Astrocyte (in vitro differentiated cells and primary cell): ENCODE results near the gene C3orf52.

Source experiments
- EZH2 ChIP-seq: IDR thresholded peaks from 2 replicates; pipeline ENCODE4 v1.6.1; 2012; ENCODE audit warnings: mild to moderate bottlenecking, low read length, inconsistent platforms; ENCODE audit not compliant: insufficient read depth
- TF ChIP-seq, protein P1 (sequence below): IDR thresholded peaks from 2 replicates; pipeline ENCODE4 v1.5.1; 2011; ENCODE audit warnings: low read depth, mild to moderate bottlenecking, inconsistent platforms, low read length, moderate library complexity; ENCODE audit not compliant: insufficient read depth

DNA sequence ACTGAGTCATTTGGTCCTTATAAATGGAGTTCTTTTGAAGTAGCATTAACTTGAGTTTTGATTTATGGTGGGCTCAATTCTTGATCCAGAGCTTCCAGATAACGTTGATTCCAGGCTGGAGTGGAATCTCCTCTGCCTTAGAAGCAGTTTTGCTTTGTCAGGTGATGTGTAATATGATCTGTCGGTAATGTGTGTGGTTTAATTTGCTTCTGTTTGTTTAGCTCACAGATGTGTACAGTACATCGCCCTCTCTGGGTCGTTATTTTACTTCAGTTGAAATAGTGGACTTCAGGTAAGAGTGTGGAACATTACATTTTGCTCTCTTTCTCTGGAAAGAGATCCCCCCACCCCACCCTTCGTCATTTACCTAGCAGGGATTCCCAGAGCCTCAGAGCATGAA is 23.1 kb downstream of the C3orf52 start:
- TF ChIP-seq, protein P1, sequence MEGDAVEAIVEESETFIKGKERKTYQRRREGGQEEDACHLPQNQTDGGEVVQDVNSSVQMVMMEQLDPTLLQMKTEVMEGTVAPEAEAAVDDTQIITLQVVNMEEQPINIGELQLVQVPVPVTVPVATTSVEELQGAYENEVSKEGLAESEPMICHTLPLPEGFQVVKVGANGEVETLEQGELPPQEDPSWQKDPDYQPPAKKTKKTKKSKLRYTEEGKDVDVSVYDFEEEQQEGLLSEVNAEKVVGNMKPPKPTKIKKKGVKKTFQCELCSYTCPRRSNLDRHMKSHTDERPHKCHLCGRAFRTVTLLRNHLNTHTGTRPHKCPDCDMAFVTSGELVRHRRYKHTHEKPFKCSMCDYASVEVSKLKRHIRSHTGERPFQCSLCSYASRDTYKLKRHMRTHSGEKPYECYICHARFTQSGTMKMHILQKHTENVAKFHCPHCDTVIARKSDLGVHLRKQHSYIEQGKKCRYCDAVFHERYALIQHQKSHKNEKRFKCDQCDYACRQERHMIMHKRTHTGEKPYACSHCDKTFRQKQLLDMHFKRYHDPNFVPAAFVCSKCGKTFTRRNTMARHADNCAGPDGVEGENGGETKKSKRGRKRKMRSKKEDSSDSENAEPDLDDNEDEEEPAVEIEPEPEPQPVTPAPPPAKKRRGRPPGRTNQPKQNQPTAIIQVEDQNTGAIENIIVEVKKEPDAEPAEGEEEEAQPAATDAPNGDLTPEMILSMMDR: no peak
- no peak for TF ChIP-seq EZH2
